Activated CD4-positive, alpha-beta memory T cell treated with anti-CD3 and anti-CD28 coated beads, Interleukin-2, amount 10 ng/mL, durations not matched to agents 7 days and 5 days (primary cell): ENCODE data around the gene KIF21A. TPM values are rescaled to one million over a fixed set of nuclear protein-coding genes. Genes with fewer than 3 reads are reported as not detected.
A peak's percentile ranks its signal among the peaks of the same experiment; 100 is the strongest.

Experiments
- CTCF ChIA-PET: fragments of 350-600 bp; sonication (Branson Sonifier 250); formaldehyde crosslinking; loops from one replicate; lab custom pipeline; 2021; ENCODE audit warnings: antibody characterized with exemption, inconsistent platforms; lab: Charles Lee
- POLR2A ChIA-PET: fragments of 350-600 bp; sonication (Branson Sonifier 250); formaldehyde crosslinking; loops from one replicate; lab custom pipeline; 2021; ENCODE audit warnings: antibody characterized with exemption; lab: Charles Lee
- DNase-seq: peaks from one replicate; pipeline ENCODE4 v3.0.0-alpha.2; 2020
- H3K27ac Mint-ChIP-seq: one replicate; pipeline ENCODE4 v1.8.0; 2021; ENCODE audit warnings: mild to moderate bottlenecking, mixed read lengths
- H3K27me3 Mint-ChIP-seq: one replicate; pipeline ENCODE4 v1.8.0; 2021; ENCODE audit warnings: mixed read lengths
- H3K36me3 Mint-ChIP-seq: one replicate; pipeline ENCODE4 v1.8.0; 2021; ENCODE audit warnings: low read depth, mixed read lengths
- H3K4me1 Mint-ChIP-seq: one replicate; pipeline ENCODE4 v1.8.0; 2021; ENCODE audit warnings: mixed read lengths
- H3K4me3 Mint-ChIP-seq: one replicate; pipeline ENCODE4 v1.8.0; 2021; ENCODE audit warnings: mild to moderate bottlenecking, mixed read lengths
- H3K9me3 Mint-ChIP-seq: one replicate; pipeline ENCODE4 v1.8.0; 2021; ENCODE audit warnings: mixed read lengths
- total RNA-seq, 2 experiments: library from RNA; stranded (reverse); gene quantifications; one replicate each; pipeline ENCODE4 v1.2.3, GENCODE V29; 2021

The KIF21A gene
- total RNA-seq, 2 experiments from 2014 or later, result 18.4 to 19.7 TPM

DNA sequence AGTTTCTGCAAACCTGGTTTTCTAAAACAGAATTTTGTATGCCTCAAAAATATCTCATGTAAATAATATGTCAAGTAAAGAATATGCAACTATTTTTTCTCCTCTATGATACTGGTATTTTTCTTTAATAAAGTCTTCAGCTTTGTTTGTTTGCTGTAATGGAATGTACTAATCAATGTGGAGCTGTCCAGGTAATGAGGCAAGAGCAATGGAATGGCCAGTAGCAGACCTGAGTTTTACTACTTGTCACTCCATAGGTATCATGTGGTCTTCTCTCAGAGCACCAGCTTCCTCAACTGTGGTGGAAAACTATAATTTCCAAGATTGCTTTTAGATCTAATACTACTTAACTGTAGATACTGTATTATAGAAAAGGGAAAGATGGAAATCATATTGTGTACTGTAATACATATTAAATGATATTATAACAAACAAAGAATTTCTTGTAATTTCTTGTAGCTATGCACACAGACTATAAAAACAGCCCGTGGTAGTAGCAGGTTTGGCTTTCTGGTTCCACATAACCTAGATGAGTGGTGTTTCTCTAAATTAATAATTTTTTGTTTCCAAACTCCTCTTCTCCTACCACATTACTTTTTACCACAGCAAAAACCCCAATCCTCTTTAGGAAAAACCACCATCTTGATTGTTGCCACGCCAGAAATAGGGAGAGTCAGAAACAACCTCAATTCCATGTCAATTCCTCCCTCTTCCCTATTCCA, 70.6 kb downstream of the KIF21A start:
- Mint-ChIP-seq H3K36me3 (peaks cover 13% of the 10 kb centered on the region), H3K4me1 (peaks cover 26% of the 10 kb centered on the region), H3K27ac (peak overlapping the region; percentile 75), H3K4me3 (peak overlapping the region; percentile 16), H3K9me3 (peaks cover 6% of the 10 kb centered on the region), H3K27me3 (no peaks in the 10 kb centered on the region)
- ChIA-PET CTCF (interaction anchor here (0.6 to 1.5 kb wide), 2 partner anchors 12 to 249 kb away, joined by 3 to 6 read pairs; no protein-coding TSS in a partner anchor), POLR2A (interaction anchor here (1.2 to 1.8 kb wide), 4 partner anchors 31 to 248 kb away, joined by 4 to 9 read pairs (median 6); partner anchors contain the start of genes ABCD2 and KIF21A)
- no peak for DNase-seq

DNA sequence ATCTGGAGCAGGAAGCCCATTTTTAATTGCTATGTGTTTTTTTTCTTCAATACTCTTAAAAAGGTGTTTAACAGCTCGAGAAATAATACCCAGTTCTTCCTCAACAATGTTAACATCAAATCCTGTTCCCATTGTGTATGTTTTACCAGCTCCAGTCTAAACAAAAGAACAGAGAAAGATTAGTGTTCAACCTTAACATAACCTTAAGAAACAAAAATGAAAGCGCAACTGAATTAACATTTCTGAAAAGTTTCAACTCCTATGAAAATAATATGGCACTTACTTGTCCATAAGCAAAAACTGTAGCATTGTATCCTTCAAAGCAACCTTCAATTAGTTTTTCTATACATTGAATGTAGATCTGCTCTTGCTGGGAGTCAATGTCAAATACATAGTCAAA, 73.2 kb downstream of the KIF21A start:
- POLR2A ChIA-PET, result no interaction called here
- CTCF ChIA-PET, result interaction anchor here (0.5 kb wide), 1 partner anchor 39 kb away, joined by 3 read pairs; no protein-coding TSS in a partner anchor
- no peak for DNase-seq
- no peaks in the 10 kb centered on the region for H3K27me3 Mint-ChIP-seq
- H3K27ac Mint-ChIP-seq, result no peak overlapping the region
- peaks cover 26% of the 10 kb centered on the region for H3K4me1 Mint-ChIP-seq
- peaks cover 15% of the 10 kb centered on the region for H3K36me3 Mint-ChIP-seq
- no peak overlapping the region for H3K4me3 Mint-ChIP-seq
- H3K9me3 Mint-ChIP-seq, result peaks cover 6% of the 10 kb centered on the region

DNA sequence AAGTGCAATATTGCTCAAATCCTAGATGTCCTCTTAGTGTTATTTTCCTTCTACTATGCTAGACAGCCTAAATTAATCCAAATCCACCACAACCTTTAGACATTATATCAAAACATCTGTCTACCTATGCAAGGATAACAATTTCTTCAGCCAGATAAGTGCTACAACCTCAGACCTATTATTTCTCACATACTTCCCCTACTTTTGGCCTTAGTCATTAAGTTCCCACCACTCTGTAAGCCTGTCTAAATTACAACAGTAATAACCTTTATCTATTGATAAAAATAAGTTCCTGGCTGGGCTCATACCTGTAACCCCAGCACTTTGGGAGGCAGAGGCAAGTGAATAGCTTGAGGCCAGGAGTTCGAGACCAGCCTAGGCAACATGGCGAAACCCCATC, 74.0 kb downstream of the KIF21A start:
- CTCF ChIA-PET, result interaction anchor here (1.3 kb wide), 1 partner anchor 323 kb away, joined by 5 read pairs; no protein-coding TSS in a partner anchor
- no peak overlapping the region for H3K27ac Mint-ChIP-seq

GRCh38 chr12:39368096-39368495, 74.8 kb downstream of the KIF21A start:
- Mint-ChIP-seq H3K4me1 (peaks cover 21% of the 10 kb centered on the region), H3K9me3 (peaks cover 6% of the 10 kb centered on the region), H3K27me3 (no peaks in the 10 kb centered on the region), H3K27ac (no peak overlapping the region), H3K4me3 (no peak overlapping the region), H3K36me3 (peaks cover 18% of the 10 kb centered on the region)
- DNase-seq, result no peak
- ChIA-PET CTCF (interaction anchor here (1.3 kb wide), 1 partner anchor 324 kb away, joined by 5 read pairs; no protein-coding TSS in a partner anchor), POLR2A (no interaction called here)

More for the DNA sequence above, 74.0 kb downstream of the KIF21A start:
- Mint-ChIP-seq H3K4me1 (peaks cover 26% of the 10 kb centered on the region), H3K4me3 (no peak overlapping the region), H3K9me3 (peaks cover 6% of the 10 kb centered on the region), H3K27me3 (no peaks in the 10 kb centered on the region), H3K36me3 (peaks cover 18% of the 10 kb centered on the region)
- POLR2A ChIA-PET, result no interaction called here
- DNase-seq, result no peak

DNA sequence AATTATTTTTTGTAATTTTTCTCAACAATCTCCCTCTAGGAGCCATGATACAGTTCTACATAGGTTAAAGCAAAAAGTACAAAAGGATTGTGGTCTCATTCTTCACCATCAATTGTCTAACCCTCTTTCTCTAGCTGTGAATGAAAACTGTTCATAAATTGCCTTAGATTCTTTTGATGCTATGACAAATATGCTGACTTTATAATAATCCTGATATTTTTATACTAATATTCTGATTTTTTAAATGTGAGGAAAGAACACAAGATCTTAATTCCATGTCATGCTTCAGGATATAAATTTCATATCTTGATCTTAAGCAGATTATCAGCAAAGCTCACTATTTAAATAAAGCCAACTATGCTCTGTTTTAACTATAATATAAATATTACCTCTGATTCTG, 75.4 kb downstream of the KIF21A start:
- CTCF ChIA-PET, result interaction anchor here (1.3 kb wide), 1 partner anchor 324 kb away, joined by 5 read pairs; no protein-coding TSS in a partner anchor

GRCh38 chr12:39365364-39366001, 77.4 kb downstream of the KIF21A start:
- Mint-ChIP-seq H3K27me3 (no peaks in the 10 kb centered on the region), H3K27ac (no peak overlapping the region), H3K4me1 (peaks cover 5% of the 10 kb centered on the region), H3K9me3 (no peaks in the 10 kb centered on the region), H3K4me3 (no peak overlapping the region), H3K36me3 (peaks cover 20% of the 10 kb centered on the region)
- POLR2A ChIA-PET, result no interaction called here
- CTCF ChIA-PET, result interaction anchor here (0.8 to 1.2 kb wide), 2 partner anchors 78 to 627 kb away, joined by 3 to 4 read pairs; no protein-coding TSS in a partner anchor
- DNase-seq, result no peak

More for the DNA sequence above, 75.4 kb downstream of the KIF21A start:
- Mint-ChIP-seq H3K9me3 (peaks cover 3% of the 10 kb centered on the region), H3K27me3 (no peaks in the 10 kb centered on the region), H3K27ac (no peak overlapping the region), H3K36me3 (peaks cover 15% of the 10 kb centered on the region), H3K4me1 (peaks cover 16% of the 10 kb centered on the region), H3K4me3 (no peak overlapping the region)
- POLR2A ChIA-PET, result no interaction called here
- no peak for DNase-seq

DNA sequence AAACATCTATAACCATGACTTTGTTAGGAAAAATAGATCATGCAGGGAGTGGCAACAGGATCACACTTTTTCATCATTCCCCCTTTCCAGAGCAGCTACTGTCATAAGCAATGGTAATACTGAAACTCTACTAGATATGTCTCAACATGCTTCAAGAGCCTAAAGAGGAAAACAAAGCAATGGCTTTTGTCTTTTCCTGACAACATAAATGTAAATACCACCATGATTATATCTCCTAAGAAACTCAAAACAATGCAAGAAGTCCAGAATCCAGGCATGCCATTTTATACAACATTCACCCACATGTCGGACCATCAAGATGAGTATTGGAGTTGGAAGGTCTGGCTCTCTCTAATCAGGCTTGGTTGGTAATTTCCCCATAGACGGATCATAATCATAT, 78.7 kb downstream of the KIF21A start:
- Mint-ChIP-seq H3K27me3 (no peaks in the 10 kb centered on the region), H3K9me3 (no peaks in the 10 kb centered on the region), H3K4me1 (no peaks in the 10 kb centered on the region), H3K4me3 (no peak overlapping the region), H3K36me3 (peaks cover 22% of the 10 kb centered on the region), H3K27ac (no peak overlapping the region)
- DNase-seq, result no peak
- ChIA-PET CTCF (no interaction called here), POLR2A (no interaction called here)

DNA sequence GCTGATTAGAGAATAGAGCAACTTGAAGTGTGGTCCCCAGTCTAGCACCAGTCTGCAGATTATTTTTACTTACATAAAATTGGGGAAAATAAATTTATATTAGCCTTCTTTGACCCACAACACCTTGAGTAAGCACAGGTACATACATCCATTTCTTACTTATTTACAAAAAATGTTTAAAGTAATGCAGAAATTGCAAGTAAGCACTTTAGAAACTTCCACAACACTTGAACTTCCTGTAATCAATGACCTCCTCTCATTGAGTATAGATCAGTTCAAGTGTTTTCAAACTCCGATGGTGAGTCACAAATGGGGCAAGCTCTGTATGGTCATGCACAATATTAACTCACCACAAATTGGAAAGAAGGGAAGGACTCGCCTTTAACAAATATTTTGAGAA, 83.3 kb downstream of the KIF21A start:
- CTCF ChIA-PET, result no interaction called here

DNA sequence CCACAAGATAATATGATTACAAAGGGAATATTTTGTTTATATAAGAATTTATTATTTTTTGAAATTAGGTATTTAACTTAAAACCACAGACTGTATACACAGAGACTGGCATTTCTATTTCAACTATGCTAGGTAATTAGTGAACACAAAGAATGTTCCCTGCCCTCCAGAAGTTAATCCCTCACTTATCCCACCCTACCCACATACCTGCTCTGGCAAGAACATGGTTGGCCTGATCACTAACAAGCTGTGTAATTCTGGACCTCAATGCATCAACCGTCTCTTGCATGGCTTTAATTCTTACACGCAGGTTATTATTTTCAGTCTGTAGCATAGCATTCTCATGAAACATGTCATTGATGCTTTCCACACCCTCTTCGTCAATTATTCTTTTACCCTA, 85.9 kb downstream of the KIF21A start:
- no peak overlapping the region for H3K4me3 Mint-ChIP-seq
- no peak overlapping the region for H3K27ac Mint-ChIP-seq
- H3K36me3 Mint-ChIP-seq, result peaks cover 18% of the 10 kb centered on the region
- no peaks in the 10 kb centered on the region for H3K9me3 Mint-ChIP-seq
- CTCF ChIA-PET, result interaction anchor here (0.7 kb wide), 1 partner anchor 146 kb away, joined by 6 read pairs; no protein-coding TSS in a partner anchor
- POLR2A ChIA-PET, result no interaction called here
- no peak for DNase-seq
- H3K27me3 Mint-ChIP-seq, result no peaks in the 10 kb centered on the region
- H3K4me1 Mint-ChIP-seq, result peaks cover 6% of the 10 kb centered on the region

More for the DNA sequence above, 83.3 kb downstream of the KIF21A start:
- POLR2A ChIA-PET, result no interaction called here
- Mint-ChIP-seq H3K27ac (no peak overlapping the region), H3K36me3 (peaks cover 25% of the 10 kb centered on the region), H3K27me3 (no peaks in the 10 kb centered on the region), H3K9me3 (no peaks in the 10 kb centered on the region), H3K4me1 (peaks cover 6% of the 10 kb centered on the region), H3K4me3 (no peak overlapping the region)
- DNase-seq, result no peak

DNA sequence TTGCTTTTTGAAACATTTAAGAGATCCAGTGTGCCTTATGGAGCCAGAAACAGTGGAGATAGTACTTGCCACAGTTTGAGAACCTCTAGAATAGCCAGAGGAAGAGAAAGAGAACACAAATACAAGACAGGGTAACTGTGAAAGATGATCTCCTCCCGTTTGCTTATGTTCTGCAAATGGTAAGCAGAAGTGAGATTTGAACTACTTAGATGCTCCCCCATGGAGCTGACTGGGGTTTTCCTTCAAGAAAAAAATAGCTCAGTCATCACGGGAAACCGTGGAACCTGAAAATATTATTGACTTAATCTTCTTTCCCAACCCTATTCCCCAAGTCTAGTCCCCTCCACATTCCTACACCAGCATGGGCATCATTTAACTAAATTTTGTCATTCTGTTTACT, 87.1 kb downstream of the KIF21A start:
- ChIA-PET CTCF (no interaction called here), POLR2A (no interaction called here)
- Mint-ChIP-seq H3K9me3 (no peaks in the 10 kb centered on the region), H3K36me3 (peaks cover 17% of the 10 kb centered on the region), H3K27ac (no peak overlapping the region), H3K4me3 (no peak overlapping the region), H3K27me3 (no peaks in the 10 kb centered on the region), H3K4me1 (peaks cover 6% of the 10 kb centered on the region)
- no peak for DNase-seq

DNA sequence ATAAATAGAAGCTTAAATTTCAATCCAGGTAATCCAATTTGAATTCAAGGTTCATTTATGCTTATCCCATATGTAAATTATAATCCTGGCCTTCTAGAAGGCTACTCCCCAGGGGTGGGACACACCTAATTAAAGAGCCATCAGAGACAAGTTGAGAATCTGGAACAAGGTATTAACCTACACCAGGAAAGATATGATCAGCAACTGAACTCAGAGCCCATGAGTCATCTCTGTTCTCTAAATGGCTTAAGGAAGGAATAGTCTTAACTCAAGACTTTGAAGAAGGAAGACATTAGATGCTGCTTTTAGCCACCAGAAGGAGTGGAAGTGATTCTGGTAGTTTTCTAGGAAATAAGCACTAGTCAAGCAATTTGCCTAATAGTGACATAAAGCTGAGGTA, 88.0 kb downstream of the KIF21A start:
- POLR2A ChIA-PET, result no interaction called here
- peaks cover 17% of the 10 kb centered on the region for H3K36me3 Mint-ChIP-seq

DNA sequence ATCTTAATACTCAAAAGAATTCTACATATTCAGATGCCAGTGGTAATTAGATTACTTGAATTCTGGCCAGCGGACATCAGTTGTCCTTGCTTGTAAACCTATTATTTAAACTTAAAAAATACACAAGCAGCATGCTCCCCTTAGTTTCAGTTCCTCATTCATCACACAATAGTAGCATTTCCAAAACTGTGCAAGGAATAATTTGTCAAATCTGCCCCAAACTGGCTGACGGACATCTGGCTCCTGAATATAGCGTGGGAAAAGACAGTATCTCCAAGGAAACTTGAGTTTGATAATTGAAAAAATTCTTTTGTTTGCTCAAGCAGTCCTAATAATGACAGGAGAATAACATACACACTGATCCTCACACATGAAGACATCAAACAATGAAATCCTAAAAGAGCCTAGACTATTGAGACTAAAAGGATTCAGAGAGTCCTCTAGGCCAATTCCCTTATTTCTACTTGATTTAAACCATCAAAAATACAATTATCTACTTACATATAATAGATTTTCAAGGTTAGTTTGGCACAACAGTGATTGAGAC, 90.4 kb downstream of the KIF21A start:
- H3K27me3 Mint-ChIP-seq, result no peaks in the 10 kb centered on the region
- H3K4me3 Mint-ChIP-seq, result no peak overlapping the region
- ChIA-PET CTCF (no interaction called here), POLR2A (no interaction called here)
- H3K36me3 Mint-ChIP-seq, result peaks cover 19% of the 10 kb centered on the region
- no peak overlapping the region for H3K27ac Mint-ChIP-seq
- H3K4me1 Mint-ChIP-seq, result peaks cover 6% of the 10 kb centered on the region
- DNase-seq, result no peak
- H3K9me3 Mint-ChIP-seq, result no peaks in the 10 kb centered on the region

More for the DNA sequence above, 88.0 kb downstream of the KIF21A start:
- Mint-ChIP-seq H3K9me3 (no peaks in the 10 kb centered on the region), H3K27me3 (no peaks in the 10 kb centered on the region), H3K4me1 (peaks cover 6% of the 10 kb centered on the region), H3K27ac (no peak overlapping the region), H3K4me3 (no peak overlapping the region)
- CTCF ChIA-PET, result no interaction called here
- no peak for DNase-seq

DNA sequence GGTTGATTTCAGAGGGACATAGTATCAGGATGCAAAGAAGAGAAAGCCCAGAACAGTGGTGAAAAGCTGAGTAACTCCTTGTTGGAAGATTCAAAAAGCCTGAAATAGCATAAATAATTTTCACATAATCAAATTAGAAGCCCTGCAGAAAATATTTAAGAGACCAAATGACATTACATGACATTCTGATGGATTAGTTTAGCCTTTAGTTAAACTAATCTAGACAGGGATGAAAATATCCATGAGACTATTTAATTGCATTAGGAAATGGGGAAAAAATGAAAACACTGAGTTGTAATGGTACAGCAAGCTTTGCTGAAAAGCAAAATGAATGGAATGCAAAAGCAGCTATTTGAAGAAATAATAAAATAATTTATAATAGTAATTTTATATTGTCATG, 91.8 kb downstream of the KIF21A start:
- no peaks in the 10 kb centered on the region for H3K9me3 Mint-ChIP-seq
- no peak overlapping the region for H3K27ac Mint-ChIP-seq
- H3K4me3 Mint-ChIP-seq, result no peak overlapping the region
- ChIA-PET CTCF (no interaction called here), POLR2A (no interaction called here)
- no peak for DNase-seq
- H3K36me3 Mint-ChIP-seq, result peaks cover 16% of the 10 kb centered on the region
- H3K27me3 Mint-ChIP-seq, result no peaks in the 10 kb centered on the region
- peaks cover 6% of the 10 kb centered on the region for H3K4me1 Mint-ChIP-seq
